Measurements from ENCODE around the gene COMMD6. TPM values are rescaled to one million over a fixed set of nuclear protein-coding genes. Genes with fewer than 3 reads are reported as not detected.

Gene COMMD6
- total RNA-seq, result 43.2 and 78.9 TPM in 2 replicates

GRCh38 chr13:75537401-75538365 is at the start of gene COMMD6:
Gene COMMD6 (minus strand): TSS chr13:75537841. CDS start chr13:75537805, 36 bp downstream.

GRCh38 chr13:75549262-75550158 is 11.9 kb upstream of the COMMD6 start, which contains the start of gene UCHL3:
Gene UCHL3 (plus strand): TSS chr13:75549791. CDS start chr13:75549821, 30 bp downstream.

GRCh38 chr13:75482070-75482819 is 55.4 kb downstream of the COMMD6 start, which contains the start of gene TBC1D4:
Gene TBC1D4 (minus strand): TSS chr13:75482169. CDS start chr13:75481767, 402 bp downstream.

Other genes with a start within 250 kb of the COMMD6 start
- gene TBC1D4, start 55.7 kb downstream of the COMMD6 start, total RNA-seq, result 15.0 and 24.8 TPM in 2 replicates
- gene UCHL3, start 11.9 kb upstream of the COMMD6 start, total RNA-seq, result 78.0 and 102 TPM in 2 replicates
- gene LMO7, start 98.5 kb upstream of the COMMD6 start, total RNA-seq, result 51.0 and 54.9 TPM in 2 replicates